K562 (cell line): ENCODE results near the gene NYAP2. TPM values are rescaled to one million over a fixed set of nuclear protein-coding genes. Genes with fewer than 3 reads are reported as not detected.
A peak's percentile ranks its signal among the peaks of the same experiment; 100 is the strongest.

ENCODE experiments used
- ATAC-seq: fragments of 200-7000 bp; cut with Tn5 transposase; 3 replicates; pipeline ENCODE4 v1.9.1; 2020; ENCODE audit warnings: moderate library complexity
- BruUV-seq: library from RNA; stranded (reverse); fragments of 400-500 nt; replicated peaks from 2 replicates; lab custom pipeline; 2021; lab: Mats Ljungman, UMichigan
- CTCF ChIA-PET: fragments of 300-600 bp; formaldehyde crosslinking; extraction: SDS; loops from one replicate; lab custom pipeline; 2021; ENCODE audit warnings: low intra/inter-chr PET ratio; lab: Yijun Ruan, JAX
- POLR2A ChIA-PET: fragments of 300-600, 350-650 bp; sonication (Branson Sonifier 250); formaldehyde crosslinking; extraction: SDS; loops from one replicate; lab custom pipeline; 2021; ENCODE audit warnings: antibody characterized with exemption, inconsistent platforms; lab: Yijun Ruan, JAX
- DNase-seq, 4 experiments: peaks; one replicate each; pipeline versions ENCODE4 v3.0.0 to v3.0.0-alpha.2; 2011 to 2018; ENCODE audit warnings: low spot score in 3 of 4, mixed read lengths in 3 of 4; ENCODE audit errors: extremely low read depth in 1 of 4
- FAIRE-seq: peaks from 2 replicates; lab custom pipeline; 2011; peaks lifted over from hg19 to GRCh38; lab: Jason Lieb, UNC
- H2AFZ ChIP-seq: 2 replicates; pipeline ENCODE4 v1.6.0; 2011; ENCODE audit warnings: low read depth, low read length, control low read depth, inconsistent platforms
- H3K27ac ChIP-seq: fragments of 200-600 bp; 3 replicates; pipeline ENCODE4 v1.8.0; 2011; ENCODE audit warnings: low read depth, mild to moderate bottlenecking, control low read depth, inconsistent platforms, low read length, moderate library complexity, mixed read lengths; ENCODE audit errors: extremely low read depth
- H3K27me3 ChIP-seq, 2 experiments: fragments of 300-600 bp in 1 of 2; 2 replicates in 1 of 2; 3 replicates in 1 of 2; pipeline versions ENCODE4 v1.6.0 to v1.8.0; 2011; ENCODE audit warnings: inconsistent platforms in 2 of 2, low read length in 2 of 2, mild to moderate bottlenecking in 1 of 2, mixed read lengths in 1 of 2, moderate library complexity in 1 of 2; ENCODE audit not compliant: control insufficient read depth in 2 of 2, insufficient read depth in 2 of 2
- H3K36me3 ChIP-seq: fragments of 300-600 bp; 3 replicates; pipeline ENCODE4 v1.8.0; 2011; ENCODE audit warnings: mild to moderate bottlenecking, low read length, inconsistent platforms; ENCODE audit not compliant: control insufficient read depth, insufficient read depth
- H3K4me1 ChIP-seq, 2 experiments: fragments of 200-600 bp in 1 of 2; replicated peaks in 1 of 2; 2 replicates in 1 of 2; 3 replicates in 1 of 2; pipeline versions ENCODE4 v1.5.1 to v1.8.0; 2011; ENCODE audit warnings: inconsistent platforms in 2 of 2, low read length in 2 of 2, mild to moderate bottlenecking in 1 of 2, mixed read lengths in 1 of 2, moderate library complexity in 1 of 2; ENCODE audit not compliant: control insufficient read depth in 2 of 2, insufficient read depth in 2 of 2
- H3K4me2 ChIP-seq: 2 replicates; pipeline ENCODE4 v1.6.1; 2011; ENCODE audit warnings: low read length, control low read depth, inconsistent platforms, mixed read lengths; ENCODE audit not compliant: insufficient read depth
- H3K4me3 ChIP-seq: fragments of 200-600 bp; sonication (generic), shearing (Covaris generic); 2 replicates; pipeline ENCODE4 v1.5.1; 2016; ENCODE audit warnings: control low read depth, inconsistent platforms
- H3K79me2 ChIP-seq: fragments of 200-600 bp; 3 replicates; pipeline ENCODE4 v1.8.0; 2011; ENCODE audit warnings: low read length, inconsistent platforms; ENCODE audit not compliant: control insufficient read depth, insufficient read depth
- H3K9ac ChIP-seq, 2 experiments: 2 replicates each; pipeline versions ENCODE4 v1.6.0 to v1.6.1; 2011; ENCODE audit warnings: low read depth in 2 of 2, low read length in 2 of 2, control low read depth in 1 of 2, inconsistent platforms in 1 of 2, mild to moderate bottlenecking in 1 of 2, mixed read lengths in 1 of 2; ENCODE audit not compliant: insufficient read depth in 1 of 2
- H3K9me1 ChIP-seq: one replicate; pipeline ENCODE4 v1.6.0; 2011; ENCODE audit warnings: inconsistent platforms, mild to moderate bottlenecking, low read length, moderate library complexity; ENCODE audit not compliant: control insufficient read depth, insufficient read depth
- H3K9me3 ChIP-seq: replicated peaks from 2 replicates; pipeline ENCODE4 v1.5.1; 2011; ENCODE audit warnings: low read depth, low read length, inconsistent platforms; ENCODE audit not compliant: control insufficient read depth, insufficient read depth
- H4K20me1 ChIP-seq: replicated peaks from 2 replicates; pipeline ENCODE4 v1.6.1; 2011; ENCODE audit warnings: low read length, inconsistent platforms, mixed read lengths; ENCODE audit not compliant: control insufficient read depth, insufficient read depth
- CBFA2T2 ChIP-seq: fragments of 450-650 bp; conservative IDR thresholded peaks from 2 replicates; pipeline ENCODE4 v1.6.1; 2017; ENCODE audit warnings: mild to moderate bottlenecking
- CBFB ChIP-seq: sonication (generic); formaldehyde crosslinking; IDR thresholded peaks from 2 replicates; pipeline ENCODE4 v1.4.0; 2020; ENCODE audit warnings: mild to moderate bottlenecking, missing genetic modification reagents
- CREB3 ChIP-seq: fragments of 450-650 bp; conservative IDR thresholded peaks from 2 replicates; pipeline ENCODE4 v1.6.1; 2016; ENCODE audit warnings: missing genetic modification characterization, low read depth, mild to moderate bottlenecking, missing compliant biosample characterization, moderate library complexity
- DMBX1 ChIP-seq: fragments of 250-450 bp; sonication (Bioruptor Pico); IDR thresholded peaks from 2 replicates; pipeline ENCODE4 v1.8.0; 2022; ENCODE audit warnings: inconsistent platforms, mild to moderate bottlenecking, moderate library complexity, borderline replicate concordance
- HDAC6 ChIP-seq: IDR thresholded peaks from 2 replicates; pipeline ENCODE4 v1.6.1; 2012; ENCODE audit warnings: low read depth, mild to moderate bottlenecking, control low read depth, inconsistent platforms, low read length, moderate library complexity
- ID3 ChIP-seq, 2 experiments: fragments of 250-450 bp in 1 of 2; fragments of 450-650 bp in 1 of 2; sonication (Bioruptor Pico) in 1 of 2; IDR thresholded peaks; 2 replicates each; pipeline versions ENCODE4 v1.6.1 to v1.8.0; 2016 to 2021; ENCODE audit warnings: mild to moderate bottlenecking in 2 of 2, moderate library complexity in 2 of 2, missing compliant biosample characterization in 1 of 2, missing genetic modification characterization in 1 of 2
- MAFF ChIP-seq: IDR thresholded peaks from 2 replicates; pipeline ENCODE4 v1.6.1; 2012; ENCODE audit warnings: low read length, improper control_type of control experiment
- MLX ChIP-seq, 2 experiments: fragments of 450-650 bp in 1 of 2; sonication (generic) in 1 of 2; formaldehyde crosslinking; conservative IDR thresholded peaks; 2 replicates each; pipeline versions ENCODE4 v1.4.0 to v1.8.1; 2020 to 2022; ENCODE audit warnings: mild to moderate bottlenecking in 1 of 2, missing genetic modification reagents in 1 of 2
- PCBP2 ChIP-seq: fragments of 200-400 bp; formaldehyde crosslinking; IDR thresholded peaks from 2 replicates; pipeline ENCODE4 v1.6.1; 2018; ENCODE audit warnings: low read length, low read depth, mild to moderate bottlenecking, moderate library complexity; ENCODE audit not compliant: poor library complexity, severe bottlenecking
- PHF8 ChIP-seq: fragments of 200-600 bp; sonication (generic); IDR thresholded peaks from 2 replicates; pipeline ENCODE4 v1.6.1; 2012; ENCODE audit warnings: mixed run types, mild to moderate bottlenecking, inconsistent platforms, low read length, moderate library complexity, borderline replicate concordance
- PTRF ChIP-seq: fragments of 450-650 bp; IDR thresholded peaks from 2 replicates; pipeline ENCODE4 v1.6.1; 2016; ENCODE audit warnings: mild to moderate bottlenecking, missing genetic modification characterization, missing compliant biosample characterization
- RBM14 ChIP-seq: fragments of 200-400 bp; formaldehyde crosslinking; IDR thresholded peaks from 2 replicates; pipeline ENCODE4 v1.6.1; 2018; ENCODE audit warnings: low read depth, mild to moderate bottlenecking, low read length, moderate library complexity, borderline replicate concordance; ENCODE audit not compliant: insufficient read depth
- RBM39 ChIP-seq: fragments of 200-400 bp; formaldehyde crosslinking; optimal IDR thresholded peaks from 2 replicates; pipeline ENCODE3; 2018; ENCODE audit warnings: low read depth, low read length
- RFX5 ChIP-seq: IDR thresholded peaks from 2 replicates; pipeline ENCODE4 v1.6.1; 2011; ENCODE audit warnings: low read depth, mild to moderate bottlenecking, improper control_type of control experiment, low read length
- SMAD4 ChIP-seq: fragments of 250-450 bp; sonication (Bioruptor Pico); conservative IDR thresholded peaks from 2 replicates; pipeline ENCODE4 v1.8.0; 2021; ENCODE audit warnings: inconsistent platforms, mild to moderate bottlenecking, moderate library complexity
- TRIM28 ChIP-seq: fragments of 450-650 bp; IDR thresholded peaks from 2 replicates; pipeline ENCODE4 v1.6.1; 2017
- ZBTB1 ChIP-seq: sonication (generic); formaldehyde crosslinking; IDR thresholded peaks from 2 replicates; pipeline ENCODE4 v1.8.1; 2023; ENCODE audit warnings: missing genetic modification reagents, low read depth, mild to moderate bottlenecking, borderline replicate concordance
- ZBTB9 ChIP-seq: fragments of 450-650 bp; formaldehyde crosslinking; IDR thresholded peaks from 2 replicates; pipeline ENCODE4 v1.4.0; 2020; ENCODE audit warnings: mild to moderate bottlenecking, moderate library complexity
- WGBS: fragments of 100-300 bp; shearing (Covaris generic); methylation state at CpG from one replicate; pipeline ENCODE4 v1.1.6; 2016; ENCODE audit warnings: low coverage, mixed read lengths; ENCODE audit not compliant: insufficient coverage; ENCODE audit errors: missing lambda C conversion rate; 5-methylcytosine and 5-hydroxymethylcytosine counted together
- in situ Hi-C: fragments of 300-500 bp; cut with MboI; formaldehyde crosslinking; loops from 4 replicates; pipeline ENCODE4 v1.15.0; 2018; ENCODE audit warnings: inconsistent platforms, mixed read lengths
- intact Hi-C: fragments of 100-400 bp; cut with micrococcal nuclease; formaldehyde crosslinking; loops from 2 replicates; pipeline ENCODE4 v1.14.2; 2022
- polyA plus RNA-seq, 8 experiments: library from polyadenylated mRNA; depleted of rRNA in 4 of 8; stranded (reverse) in 5 of 8; unstranded in 3 of 8; fragments of >200 nt; fragmentation: Nextera tagmentation in 2 of 8; fragmentation: Illumina TruSeq in 1 of 8; extraction: Ambion mirVana in 2 of 8; extraction: Trizol in 1 of 8; gene quantifications; 2 replicates each; pipeline versions ENCODE4 v1.2.1 to v1.2.3, GENCODE V29; 2011 to 2014; ENCODE audit warnings: inconsistent platforms in 1 of 8, missing spikeins in 1 of 8
- total RNA-seq, 7 experiments: library from RNA; depleted of rRNA in 6 of 7; stranded (reverse); fragments of >200 nt in 6 of 7; fragmentation: Illumina TruSeq in 2 of 7; extraction: Trizol in 2 of 7; gene quantifications; 2 replicates each; pipeline versions ENCODE4 v1.2.1 to v1.2.3, GENCODE V29; 2011 to 2021; ENCODE audit warnings: low replicate concordance in 1 of 7

The NYAP2 gene
- total and polyA plus RNA-seq, 9 of the 15 experiments (the other 6 are each of a cell fraction or from before 2014, with no cell fraction given), result 0.03 to 0.04 (median 0.04) TPM; not detected in 3

GRCh38 chr2:225456619-225457260 is 57.2 kb downstream of the NYAP2 start:
- ChIA-PET CTCF (no interaction called here), POLR2A (no interaction called here)
- no peak overlapping the region for H3K4me3 ChIP-seq
- TF ChIP-seq ZBTB9 (CRISPR knock-in tag) (no peak), CREB3 (tag) (no peak), ID3 (CRISPR knock-in tag; IDR thresholded peaks at IDR 0.05) (no peak), ID3 (tag; IDR thresholded peaks at IDR 0.05) (peak; percentile 71; the same call in 1 of the 2 replicates), TRIM28 (no peak), ZBTB1 (CRISPR knock-in tag) (no peak), RBM14 (no peak), CBFA2T2 (peak; percentile 82), RBM39 (no peak), DMBX1 (CRISPR knock-in tag) (peak; percentile 86), SMAD4 (CRISPR knock-in tag) (peak; percentile 72; the same call in 1 of the 2 replicates), PCBP2 (no peak), RFX5 (no peak), HDAC6 (no peak), PHF8 (no peak), PTRF (tag) (no peak), MAFF (no peak), MLX (CRISPR knock-in tag; conservative IDR thresholded peaks at IDR 0.05) (no peak), CBFB (CRISPR knock-in tag) (no peak)

More at GRCh38 chr2:225456619-225457260, 57.2 kb downstream of the NYAP2 start:
- Histone ChIP-seq H3K27me3 (no peaks in the 10 kb centered on the region), H3K4me2 (no peak overlapping the region), H3K4me1 (no peaks in the 10 kb centered on the region; a peak in 1 of 5 replicates), H3K9me3 (no peaks in the 10 kb centered on the region), H3K9ac (no peak overlapping the region), H2AFZ (no peak overlapping the region), H3K79me2 (no peaks in the 10 kb centered on the region), H3K27ac (peak overlapping the region; percentile 60), H3K9me1 (no peaks in the 10 kb centered on the region), H4K20me1 (no peaks in the 10 kb centered on the region), H3K36me3 (no peaks in the 10 kb centered on the region)
- peak; percentile 64 for ATAC-seq
- peak in 1 of 4 experiments; percentile 57 for DNase-seq
- no TSS peak for BruUV-seq
- WGBS, result 3% methylated on average over 6 of the region's 6 CpGs
- in situ Hi-C loops (no loop called here), intact Hi-C loops (loop anchor here (10.0 kb wide), 1 partner anchor 332 kb away; no protein-coding TSS in a partner anchor)
- no peak for FAIRE-seq
